Kidney (tissue), 14 donors: ENCODE measurements around the gene CRB3. TPM values are rescaled to one million over a fixed set of nuclear protein-coding genes. Genes with fewer than 3 reads are reported as not detected.

Experiments
- DNase-seq, 5 donors: peaks; one replicate each; pipeline ENCODE4 v3.0.0-alpha.2; 2013 to 2020
- FAIRE-seq: peaks from 2 replicates; lab custom pipeline; 2012; peaks lifted over from hg19 to GRCh38; lab: Jason Lieb, UNC
- H3K27ac ChIP-seq, 2 donors: one replicate each; pipeline ENCODE4 v1.7.0; 2013; ENCODE audit warnings: low read depth in 2 of 2, low read length in 2 of 2, inconsistent platforms in 1 of 2
- H3K27me3 ChIP-seq: one replicate; pipeline ENCODE4 v1.7.1; 2013; ENCODE audit warnings: low read length, inconsistent platforms; ENCODE audit not compliant: control insufficient read depth, insufficient read depth
- H3K36me3 ChIP-seq, 3 donors: one replicate each; pipeline versions ENCODE4 v1.7.0 to v1.7.1; 2013; ENCODE audit warnings: low read length in 3 of 3, control low read depth in 1 of 3, inconsistent platforms in 1 of 3; ENCODE audit not compliant: insufficient read depth in 3 of 3, control insufficient read depth in 2 of 3
- H3K4me1 ChIP-seq, 3 donors: one replicate each; pipeline versions ENCODE4 v1.7.0 to v1.7.1; 2013; ENCODE audit warnings: low read length in 3 of 3, inconsistent platforms in 1 of 3, low read depth in 1 of 3; ENCODE audit not compliant: control insufficient read depth in 2 of 3, insufficient read depth in 2 of 3
- H3K4me3 ChIP-seq, 3 donors: one replicate each; pipeline versions ENCODE4 v1.7.0 to v1.8.1; 2013; ENCODE audit warnings: low read length in 3 of 3, control low read depth in 1 of 3, inconsistent platforms in 1 of 3
- H3K9ac ChIP-seq, 3 donors: one replicate each; pipeline versions ENCODE4 v1.7.0 to v1.7.1; 2013; ENCODE audit warnings: low read length in 3 of 3, control low read depth in 1 of 3, inconsistent platforms in 1 of 3
- H3K9me3 ChIP-seq, 3 donors: one replicate each; pipeline versions ENCODE4 v1.7.0 to v1.7.1; 2013; ENCODE audit warnings: low read length in 3 of 3, control low read depth in 1 of 3, inconsistent platforms in 1 of 3; ENCODE audit not compliant: control insufficient read depth in 2 of 3, insufficient read depth in 1 of 3
- CTCF ChIP-seq: IDR thresholded peaks from 3 replicates; pipeline ENCODE4 v1.5.1; 2012; ENCODE audit warnings: mild to moderate bottlenecking, moderate library complexity, borderline replicate concordance; ENCODE audit not compliant: insufficient read depth; ENCODE audit errors: extremely low read depth
- intact Hi-C: fragments of 100-400 bp; cut with DNase I; formaldehyde crosslinking; loops from one replicate; pipeline ENCODE4 v1.11.1; 2022
- polyA plus RNA-seq: library from polyadenylated mRNA; stranded (reverse); fragments of 350-450 nt; fragmentation: Illumina TruSeq; extraction: RNeasy Lipid Tissue Mini Kit (QIAGEN cat#74804); gene quantifications from one replicate; pipeline ENCODE4 v1.2.3, GENCODE V29; 2014; ENCODE audit warnings: low read depth, low replicate concordance; ENCODE audit not compliant: insufficient read depth
- total RNA-seq: library from RNA; stranded (reverse); fragmentation: NEBNext Ultra II Directional; extraction: Animal tissue kit (Norgen Biotek cat#: 25700); gene quantifications from one replicate; pipeline ENCODE4 v1.2.1, GENCODE V29; 2021
- donor health status: control.
- donor health status: control.
- donor health status: control.
- donor health status: control.
- donor health status: control.
- donor health status: DM: yes; HTN: yes; CAD: no.
- donor health status: Normal renal cell carcinoma (clear cell type).

Gene CRB3
- total and polyA plus RNA-seq, 2 donors from 2014 or later: 51.9 to 58.2 TPM

DNA sequence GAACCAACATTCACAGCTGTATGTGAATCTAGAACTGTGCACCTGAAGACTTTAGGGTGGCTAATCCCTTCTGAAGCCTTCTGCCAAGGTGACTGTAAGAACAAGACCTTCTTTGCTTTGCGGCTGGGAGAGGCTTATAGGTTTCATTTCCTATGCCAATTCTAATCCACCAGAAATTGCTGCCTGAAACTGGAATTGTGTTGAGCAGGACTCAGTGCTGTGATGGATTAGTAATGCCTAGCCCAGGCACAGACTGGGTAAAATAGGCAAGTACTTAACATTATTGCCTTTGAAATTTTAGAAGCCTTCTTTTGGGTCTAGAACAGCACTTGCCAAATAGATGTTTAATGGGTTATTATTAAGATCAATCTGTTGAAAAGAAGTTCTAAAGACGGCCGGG lies 16.0 kb upstream of the CRB3 start:
- DNase-seq: no peak

GRCh38 chr19:6450166-6450565 lies 13.9 kb upstream of the CRB3 start:
- no peak for FAIRE-seq
- no peaks in the 10 kb centered on the region for H3K9me3 ChIP-seq
- intact Hi-C loops: no loop called here
- TF ChIP-seq CTCF: no peak
- H3K27me3 ChIP-seq: no peaks in the 10 kb centered on the region
- no peak for DNase-seq
- no peaks in the 10 kb centered on the region for H3K4me1 ChIP-seq
- H3K9ac ChIP-seq: no peak overlapping the region
- no peak overlapping the region for H3K4me3 ChIP-seq
- peaks cover 6 to 21% (median 16%) of the 10 kb centered on the region in 3 donors for H3K36me3 ChIP-seq
- H3K27ac ChIP-seq: no peak overlapping the region

More for the DNA sequence above, 16.0 kb upstream of the CRB3 start:
- Histone ChIP-seq H3K9ac (no peak overlapping the region), H3K4me3 (no peak overlapping the region), H3K4me1 (no peaks in the 10 kb centered on the region), H3K9me3 (no peaks in the 10 kb centered on the region), H3K27ac (no peak overlapping the region), H3K36me3 (peaks cover 0 to 9% (median 2%) of the 10 kb centered on the region in 3 donors), H3K27me3 (no peaks in the 10 kb centered on the region)
- no peak for FAIRE-seq
- intact Hi-C loops: no loop called here
- TF ChIP-seq CTCF: no peak

- Histone ChIP-seq H3K36me3 (peaks cover 6 to 24% (median 12%) of the 10 kb centered on the region in 3 donors), H3K4me1 (no peaks in the 10 kb centered on the region), H3K9ac (no peak overlapping the region), H3K27me3 (no peaks in the 10 kb centered on the region), H3K27ac (no peak overlapping the region), H3K4me3 (no peak overlapping the region), H3K9me3 (no peaks in the 10 kb centered on the region)
- TF ChIP-seq CTCF: no peak
- FAIRE-seq: no peak
- DNase-seq: no peak
- intact Hi-C loops: no loop called here
Measured at GRCh38 chr19:6451583-6452222, 12.4 kb upstream of the CRB3 start.

- Histone ChIP-seq H3K9me3 (no peaks in the 10 kb centered on the region), H3K27me3 (no peaks in the 10 kb centered on the region), H3K36me3 (peaks cover 6 to 24% (median 10%) of the 10 kb centered on the region in 3 donors), H3K4me1 (no peaks in the 10 kb centered on the region), H3K4me3 (no peak overlapping the region), H3K27ac (no peak overlapping the region), H3K9ac (no peak overlapping the region)
- DNase-seq (no peak), FAIRE-seq (no peak)
- intact Hi-C loops: no loop called here
- TF ChIP-seq CTCF: no peak
Measured at GRCh38 chr19:6452223-6452614, 11.9 kb upstream of the CRB3 start.
